IgD-negative memory B cell (primary cell): ENCODE results near the gene CHAMP1. TPM values are rescaled to one million over a fixed set of nuclear protein-coding genes. Genes with fewer than 3 reads are reported as not detected.

Experiments
- H3K27ac Mint-ChIP-seq, 3 donors: one replicate each; pipeline ENCODE4 v1.8.0; 2020 to 2022; ENCODE audit warnings: mild to moderate bottlenecking in 3 of 3, mixed read lengths in 3 of 3, moderate library complexity in 1 of 3
- H3K27me3 Mint-ChIP-seq: one replicate; pipeline ENCODE4 v1.8.0; 2021; ENCODE audit warnings: mixed read lengths
- H3K36me3 Mint-ChIP-seq: one replicate; pipeline ENCODE4 v1.8.0; 2020; ENCODE audit warnings: mild to moderate bottlenecking, mixed read lengths
- H3K4me1 Mint-ChIP-seq, 3 donors: one replicate each; pipeline ENCODE4 v1.8.0; 2020 to 2022; ENCODE audit warnings: mixed read lengths in 3 of 3, mild to moderate bottlenecking in 1 of 3
- H3K4me3 Mint-ChIP-seq, 4 donors: one replicate each; pipeline ENCODE4 v1.8.0; 2020 to 2022; ENCODE audit warnings: mild to moderate bottlenecking in 4 of 4, mixed read lengths in 4 of 4, moderate library complexity in 3 of 4
- H3K9me3 Mint-ChIP-seq, 3 donors: one replicate each; pipeline ENCODE4 v1.8.0; 2020 to 2021; ENCODE audit warnings: mixed read lengths in 3 of 3, mild to moderate bottlenecking in 1 of 3
- polyA plus RNA-seq: library from polyadenylated mRNA; unstranded; fragments of 300-500 nt; fragmentation: Illumina TruSeq; gene quantifications from one replicate; pipeline ENCODE4 v1.2.3, GENCODE V29; 2021

Gene CHAMP1, protein sequence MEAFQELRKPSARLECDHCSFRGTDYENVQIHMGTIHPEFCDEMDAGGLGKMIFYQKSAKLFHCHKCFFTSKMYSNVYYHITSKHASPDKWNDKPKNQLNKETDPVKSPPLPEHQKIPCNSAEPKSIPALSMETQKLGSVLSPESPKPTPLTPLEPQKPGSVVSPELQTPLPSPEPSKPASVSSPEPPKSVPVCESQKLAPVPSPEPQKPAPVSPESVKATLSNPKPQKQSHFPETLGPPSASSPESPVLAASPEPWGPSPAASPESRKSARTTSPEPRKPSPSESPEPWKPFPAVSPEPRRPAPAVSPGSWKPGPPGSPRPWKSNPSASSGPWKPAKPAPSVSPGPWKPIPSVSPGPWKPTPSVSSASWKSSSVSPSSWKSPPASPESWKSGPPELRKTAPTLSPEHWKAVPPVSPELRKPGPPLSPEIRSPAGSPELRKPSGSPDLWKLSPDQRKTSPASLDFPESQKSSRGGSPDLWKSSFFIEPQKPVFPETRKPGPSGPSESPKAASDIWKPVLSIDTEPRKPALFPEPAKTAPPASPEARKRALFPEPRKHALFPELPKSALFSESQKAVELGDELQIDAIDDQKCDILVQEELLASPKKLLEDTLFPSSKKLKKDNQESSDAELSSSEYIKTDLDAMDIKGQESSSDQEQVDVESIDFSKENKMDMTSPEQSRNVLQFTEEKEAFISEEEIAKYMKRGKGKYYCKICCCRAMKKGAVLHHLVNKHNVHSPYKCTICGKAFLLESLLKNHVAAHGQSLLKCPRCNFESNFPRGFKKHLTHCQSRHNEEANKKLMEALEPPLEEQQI
- polyA plus RNA-seq = 14.6 TPM

DNA sequence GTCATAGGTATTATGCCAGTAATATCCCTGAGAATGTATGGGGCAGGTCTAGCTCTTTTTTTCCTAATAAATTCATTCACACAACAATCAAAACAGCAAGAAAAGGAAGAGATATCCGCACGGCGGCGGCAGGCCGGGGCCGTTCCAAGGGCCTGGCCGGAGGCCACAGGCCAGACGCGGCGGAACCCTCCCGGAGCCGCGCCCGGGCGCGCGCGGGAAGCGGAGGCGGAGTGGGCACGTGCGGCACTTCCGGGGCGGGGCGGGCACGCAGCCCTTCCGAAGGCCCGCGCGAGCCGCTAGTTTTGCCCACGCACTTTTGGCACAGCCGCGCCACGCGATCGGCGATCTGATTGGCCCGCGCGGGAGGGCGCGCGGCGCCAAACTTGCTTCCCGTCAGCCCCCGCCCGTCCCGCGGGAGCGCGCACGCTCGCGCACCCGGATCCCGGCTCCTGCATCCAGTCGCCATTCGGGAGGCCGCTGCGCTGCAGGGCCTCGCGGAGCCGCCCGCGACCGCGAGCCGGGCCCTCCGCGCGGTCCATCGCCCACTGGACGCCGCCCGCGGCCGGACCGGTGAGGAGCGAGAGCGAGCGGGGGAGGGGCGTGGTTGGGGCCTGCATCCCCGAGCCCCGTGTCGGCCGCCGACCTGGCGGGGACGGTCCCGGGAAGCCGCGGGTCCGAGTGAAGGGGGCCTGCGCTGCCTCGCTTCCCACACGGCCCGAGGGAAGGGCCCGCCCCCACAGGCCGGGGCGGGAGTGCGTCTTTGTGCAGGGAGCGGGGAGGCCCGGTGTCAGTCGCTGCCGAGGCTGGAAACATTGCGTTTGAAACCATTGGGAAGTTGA lies at the start of gene CHAMP1:
TSS of gene CHAMP1 (plus strand) at position 430 of the 839 bp plus-strand sequence. CDS start 9,340 bp downstream, outside the sequence.
- peak within 1 kb of the TSS; percentile 93 to 96 (median 95) for H3K27ac Mint-ChIP-seq
- H3K4me3 Mint-ChIP-seq = peak within 1 kb of the TSS; percentile 82 to 97 (median 94)
- peaks cover 32 to 44% (median 36%) of the 10 kb centered on the region in 3 donors for H3K4me1 Mint-ChIP-seq
- no peaks in the 10 kb centered on the region for H3K27me3 Mint-ChIP-seq
- H3K36me3 Mint-ChIP-seq = peaks cover 3% of the 10 kb centered on the region
- H3K9me3 Mint-ChIP-seq = no peaks in the 10 kb centered on the region

DNA sequence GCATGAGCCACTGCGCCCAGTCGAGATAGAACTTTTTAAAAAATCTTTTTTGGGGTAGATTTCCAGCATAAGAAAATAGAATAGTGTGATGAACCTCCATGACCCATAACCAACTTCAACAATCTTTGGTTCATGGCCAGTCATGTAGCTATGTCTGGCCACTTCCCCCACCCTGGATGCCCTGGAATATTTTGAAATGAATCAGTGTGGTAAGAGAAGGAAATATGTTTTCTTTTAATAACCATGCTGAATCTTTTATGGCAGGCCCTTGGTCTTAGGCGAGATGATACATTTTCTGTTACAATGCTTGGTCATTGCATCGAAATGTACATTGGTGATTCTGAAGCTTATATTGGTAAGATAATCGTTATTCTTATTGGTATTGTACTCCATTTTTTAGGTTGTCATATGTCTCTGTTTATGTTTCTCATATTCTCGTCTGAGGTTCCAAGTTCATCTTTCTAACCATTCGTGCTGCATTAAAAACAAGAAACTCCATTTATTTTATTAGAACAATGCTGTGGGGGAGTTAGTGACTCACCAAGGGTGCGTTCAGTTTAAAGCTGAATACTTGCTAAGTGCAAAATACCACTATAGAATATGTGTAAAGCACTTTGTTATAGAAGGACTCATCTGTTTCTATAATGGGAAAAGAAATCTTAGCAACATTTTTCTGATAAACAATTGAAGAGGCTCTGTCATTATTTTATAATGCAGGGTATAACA lies 49.3 kb upstream of the CHAMP1 start:
- Mint-ChIP-seq H3K36me3 (peaks cover 27% of the 10 kb centered on the region), H3K9me3 (peaks cover 0 to 3% (median 2%) of the 10 kb centered on the region in 3 donors), H3K27ac (no peak overlapping the region), H3K4me1 (peaks cover 24 to 45% (median 41%) of the 10 kb centered on the region in 3 donors), H3K27me3 (no peaks in the 10 kb centered on the region), H3K4me3 (peak overlapping the region in 1 of 4 donors; percentile 32)

DNA sequence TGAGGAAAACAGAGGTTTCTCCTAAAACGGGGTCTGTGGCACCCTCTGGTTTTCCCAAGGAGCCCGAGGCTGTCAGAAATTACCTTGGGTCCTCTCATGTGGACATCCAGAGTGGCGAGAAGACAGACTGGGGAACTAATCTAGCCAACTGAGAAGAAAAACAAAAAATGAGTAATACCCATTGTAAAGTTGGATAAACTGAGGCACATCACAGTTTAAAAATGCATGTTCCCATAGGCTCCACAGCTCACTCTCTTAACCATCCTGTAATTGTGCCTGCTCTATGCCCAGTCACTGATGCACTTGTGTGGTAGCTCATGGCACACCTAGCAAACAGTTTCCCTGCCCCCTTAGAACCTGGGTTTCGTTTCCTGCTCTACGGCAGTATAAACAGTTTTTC lies 48.1 kb upstream of the CHAMP1 start:
- Mint-ChIP-seq H3K27ac (peak overlapping the region in 1 of 3 donors; percentile 31), H3K4me1 (peaks cover 15 to 37% (median 29%) of the 10 kb centered on the region in 3 donors), H3K27me3 (no peaks in the 10 kb centered on the region), H3K36me3 (peaks cover 27% of the 10 kb centered on the region), H3K9me3 (peaks cover 0 to 3% (median 2%) of the 10 kb centered on the region in 3 donors), H3K4me3 (peak overlapping the region in 1 of 4 donors; percentile 65)

DNA sequence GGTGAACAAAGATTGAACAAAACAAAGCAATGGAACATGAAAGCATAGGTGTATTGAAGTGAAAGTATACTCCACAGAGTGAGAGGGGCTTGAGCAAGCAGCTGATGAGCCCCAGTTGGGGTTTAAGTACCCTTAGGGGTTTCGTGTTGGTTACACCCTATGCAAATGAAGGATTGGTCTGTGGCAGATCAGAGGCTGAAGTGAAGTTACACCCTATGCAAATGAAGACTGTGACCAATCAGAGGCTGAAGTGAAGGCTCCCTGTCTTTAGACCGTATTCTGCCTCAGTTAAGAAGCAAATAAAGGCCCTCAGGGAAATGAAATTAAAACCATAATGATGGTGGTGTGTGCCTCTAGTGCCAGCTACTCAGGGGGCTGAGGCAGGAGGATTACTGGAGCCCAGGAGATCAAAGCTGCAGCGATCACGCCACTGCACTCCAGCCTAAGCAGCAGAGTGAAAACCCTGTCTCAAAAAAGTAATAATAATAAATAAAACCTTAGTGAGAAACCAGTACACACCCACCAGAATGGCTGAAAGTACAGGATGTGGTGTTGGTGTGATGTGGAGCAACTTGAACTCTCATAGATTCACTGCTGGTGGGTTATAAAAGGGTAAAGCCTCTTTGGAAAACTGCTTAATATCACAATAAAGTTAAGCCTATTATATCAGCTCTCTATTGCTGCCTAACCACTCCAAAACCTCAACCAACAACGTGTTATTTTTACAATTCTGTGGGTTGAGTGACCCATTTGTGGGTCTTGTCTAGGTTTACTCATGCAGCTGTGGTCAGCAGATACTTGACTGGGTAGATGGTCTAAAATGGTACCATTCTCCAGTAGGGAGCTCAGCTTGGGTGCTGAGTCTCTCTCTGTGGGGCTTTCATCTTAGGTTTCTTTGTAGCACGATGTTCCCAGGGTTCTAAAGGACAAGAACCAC lies 45.7 kb upstream of the CHAMP1 start:
- peak overlapping the region in 2 of 4 donors; percentile 52 to 83 for H3K4me3 Mint-ChIP-seq
- no peaks in the 10 kb centered on the region for H3K27me3 Mint-ChIP-seq
- H3K9me3 Mint-ChIP-seq = peaks cover 0 to 3% (median 2%) of the 10 kb centered on the region in 3 donors
- peak overlapping the region in 2 of 3 donors; percentile 8 to 32 for H3K27ac Mint-ChIP-seq
- H3K4me1 Mint-ChIP-seq = peaks cover 9 to 19% (median 10%) of the 10 kb centered on the region in 3 donors
- H3K36me3 Mint-ChIP-seq = peaks cover 29% of the 10 kb centered on the region

DNA sequence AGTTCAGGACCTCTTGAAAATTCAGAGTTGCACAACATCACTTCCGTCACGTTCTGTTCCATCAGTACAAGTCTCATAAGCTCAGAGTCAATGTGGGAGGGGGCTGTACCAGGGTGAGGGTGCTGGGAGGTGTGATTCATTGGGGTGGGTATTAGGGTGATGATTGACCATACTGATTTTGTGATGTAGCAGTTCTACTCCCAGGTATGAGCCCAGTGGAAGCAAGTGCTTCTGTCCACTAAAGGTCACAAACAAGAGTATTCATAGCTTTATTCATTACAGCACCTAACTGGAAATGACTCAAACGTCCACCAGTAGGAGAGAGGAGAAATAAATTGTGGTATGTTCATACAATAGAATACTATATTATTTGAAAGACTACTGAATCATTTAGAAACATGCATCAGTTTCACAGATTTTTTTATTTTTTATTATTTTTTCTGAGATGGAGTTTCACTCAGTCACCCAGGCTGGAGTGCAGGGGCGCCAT lies 45.0 kb upstream of the CHAMP1 start:
- no peaks in the 10 kb centered on the region for H3K27me3 Mint-ChIP-seq
- H3K36me3 Mint-ChIP-seq = peaks cover 28% of the 10 kb centered on the region

DNA sequence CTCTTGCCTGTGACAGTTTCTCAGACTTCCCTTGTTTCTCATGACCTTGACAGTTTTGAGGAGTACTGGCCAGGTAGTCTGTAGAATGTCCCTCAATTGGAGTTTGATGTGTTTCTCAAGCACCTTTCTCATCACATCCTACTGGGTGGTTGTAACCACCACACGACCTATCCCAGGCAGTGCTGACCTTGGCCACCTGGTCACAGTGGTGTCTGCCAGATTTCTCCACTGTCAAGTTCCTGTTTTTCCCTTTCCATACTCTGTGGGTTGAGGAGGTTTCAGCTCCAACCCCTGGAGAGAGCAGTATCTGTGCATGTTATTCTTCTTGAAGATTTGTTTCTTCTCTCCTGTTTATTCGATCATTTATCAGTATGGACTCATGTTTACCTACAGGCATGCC lies 41.3 kb upstream of the CHAMP1 start:
- Mint-ChIP-seq H3K27me3 (no peaks in the 10 kb centered on the region), H3K9me3 (peaks cover 0 to 3% (median 2%) of the 10 kb centered on the region in 3 donors), H3K4me3 (no peak overlapping the region), H3K27ac (peak overlapping the region in 1 of 3 donors; percentile 65), H3K4me1 (peaks cover 4 to 5% (median 5%) of the 10 kb centered on the region in 3 donors), H3K36me3 (peaks cover 14% of the 10 kb centered on the region)

More for the DNA sequence above, 45.0 kb upstream of the CHAMP1 start:
- Mint-ChIP-seq H3K4me3 (no peak overlapping the region), H3K27ac (peak overlapping the region in 2 of 3 donors; percentile 8 to 63), H3K4me1 (peaks cover 6 to 16% (median 7%) of the 10 kb centered on the region in 3 donors), H3K9me3 (peaks cover 0 to 3% (median 2%) of the 10 kb centered on the region in 3 donors)

DNA sequence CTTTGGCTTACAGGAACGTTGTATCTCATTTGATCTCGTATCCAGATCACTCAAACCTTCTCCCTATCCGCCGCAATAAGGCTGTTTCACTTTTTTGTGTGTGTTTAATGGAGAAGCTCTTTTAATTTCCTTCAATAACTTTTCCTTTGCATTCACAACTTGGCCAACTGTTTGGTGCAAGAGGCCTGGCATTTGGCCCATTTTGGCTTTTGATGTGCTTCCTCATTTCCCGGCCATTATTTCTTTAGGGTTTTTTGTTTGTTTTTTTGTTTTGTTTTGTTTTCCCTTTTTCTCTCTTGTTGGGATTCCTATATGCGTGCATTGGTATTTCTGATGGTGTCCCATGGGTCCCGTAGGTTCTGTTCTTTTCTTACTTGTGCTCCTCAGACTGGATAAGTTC lies 39.0 kb upstream of the CHAMP1 start:
- H3K9me3 Mint-ChIP-seq = no peaks in the 10 kb centered on the region
- peaks cover 7 to 10% (median 9%) of the 10 kb centered on the region in 3 donors for H3K4me1 Mint-ChIP-seq
- H3K27ac Mint-ChIP-seq = peak overlapping the region in 2 of 3 donors; percentile 52 to 83
- H3K4me3 Mint-ChIP-seq = no peak overlapping the region
- peaks cover 9% of the 10 kb centered on the region for H3K36me3 Mint-ChIP-seq
- H3K27me3 Mint-ChIP-seq = no peaks in the 10 kb centered on the region

DNA sequence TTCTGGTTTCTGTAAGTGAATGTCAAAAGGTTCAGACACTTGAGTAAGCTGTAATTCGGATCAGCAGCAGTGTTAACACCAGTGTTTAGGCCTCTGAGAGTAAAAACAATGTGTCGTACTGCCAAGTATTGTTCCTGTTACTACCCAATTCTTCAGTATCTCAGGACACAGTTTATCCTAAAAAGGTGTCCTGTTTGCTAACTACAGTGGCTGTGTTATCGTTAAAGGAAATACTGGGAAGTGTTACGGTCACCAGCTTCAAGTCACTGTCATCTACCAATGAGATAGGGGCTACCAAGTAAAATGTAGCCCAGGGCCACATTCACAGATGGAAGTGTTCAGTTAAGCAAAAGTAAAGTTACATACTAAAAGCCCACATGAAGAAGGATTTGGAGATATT lies 35.2 kb upstream of the CHAMP1 start:
- peak overlapping the region in 1 of 3 donors; percentile 97 for H3K27ac Mint-ChIP-seq
- H3K27me3 Mint-ChIP-seq = no peaks in the 10 kb centered on the region
- peaks cover 18 to 25% (median 21%) of the 10 kb centered on the region in 3 donors for H3K4me1 Mint-ChIP-seq
- peak overlapping the region in 1 of 4 donors; percentile 92 for H3K4me3 Mint-ChIP-seq
- H3K36me3 Mint-ChIP-seq = peaks cover 6% of the 10 kb centered on the region
- no peaks in the 10 kb centered on the region for H3K9me3 Mint-ChIP-seq

DNA sequence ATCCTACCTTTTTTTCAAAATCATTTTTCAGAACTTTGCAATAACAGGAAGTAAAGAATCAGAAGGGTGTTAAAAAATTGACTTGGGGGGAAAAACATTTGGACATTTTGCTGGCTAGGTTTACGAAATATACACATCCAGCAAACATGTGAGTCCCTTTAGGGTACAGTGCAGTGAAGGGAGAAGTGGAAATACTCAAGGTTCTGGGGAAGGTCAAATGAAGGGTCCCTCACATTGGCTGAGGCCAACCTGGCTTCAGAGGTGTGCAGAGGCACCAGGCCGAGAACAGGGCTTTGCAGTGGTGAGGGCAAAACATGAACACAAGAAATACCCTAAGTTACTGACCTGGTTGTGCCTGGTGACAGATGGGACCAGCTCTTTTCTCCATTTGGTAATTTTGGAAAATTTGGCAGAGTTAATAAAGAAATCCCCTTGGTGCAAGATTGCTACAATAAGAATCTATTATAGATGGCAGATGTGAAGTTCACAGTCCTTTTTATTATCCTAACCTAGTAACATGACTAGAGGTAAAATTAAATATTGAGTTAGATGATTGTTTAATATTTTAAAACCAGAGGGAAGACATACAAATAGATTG lies 34.4 kb upstream of the CHAMP1 start:
- Mint-ChIP-seq H3K36me3 (peaks cover 3% of the 10 kb centered on the region), H3K27me3 (no peaks in the 10 kb centered on the region), H3K27ac (peak overlapping the region; percentile 97 to 98 (median 97)), H3K4me1 (peaks cover 20 to 25% (median 23%) of the 10 kb centered on the region in 3 donors), H3K9me3 (no peaks in the 10 kb centered on the region), H3K4me3 (peak overlapping the region; percentile 49 to 95 (median 94))

DNA sequence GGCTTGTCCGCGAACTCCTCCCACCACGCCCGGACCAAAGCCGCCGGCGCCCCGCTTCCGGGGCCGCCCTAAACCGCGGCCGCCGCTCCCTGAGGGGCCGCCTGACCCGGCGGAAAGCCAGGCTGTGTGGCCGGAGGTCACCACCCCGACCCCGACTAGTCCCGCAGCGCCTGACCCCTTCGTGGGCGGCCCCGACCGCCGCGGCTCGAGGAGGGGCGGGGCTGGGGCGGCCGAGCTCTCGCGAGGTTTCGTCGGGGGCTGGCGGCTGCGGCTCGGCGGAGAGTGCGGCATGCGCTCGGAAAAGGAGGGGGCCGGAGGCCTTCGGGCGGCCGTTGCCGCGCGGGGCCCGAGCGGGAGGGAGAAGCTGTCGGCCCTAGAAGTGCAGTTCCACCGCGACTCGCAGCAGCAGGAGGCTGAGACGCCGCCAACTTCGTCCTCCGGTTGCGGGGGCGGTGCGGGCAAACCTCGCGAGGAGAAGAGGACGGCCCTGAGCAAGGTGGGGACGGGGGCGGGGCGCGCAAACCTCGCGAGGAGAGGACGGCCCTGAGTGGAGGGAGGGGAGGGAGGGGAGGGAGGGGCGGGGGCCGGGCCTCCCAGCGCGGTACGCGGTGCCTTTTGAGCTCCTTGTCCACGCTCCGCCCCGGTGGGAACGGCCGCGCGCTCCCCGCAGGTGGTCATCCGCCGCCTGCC lies 32.8 kb upstream of the CHAMP1 start, which contains the start of gene UPF3A:
TSS of gene UPF3A (plus strand) at position 251 of the 690 bp plus-strand sequence. CDS start at position 290, 39 bp downstream.
- Mint-ChIP-seq H3K27ac (peak within 1 kb of the TSS; percentile 97 to 98 (median 97)), H3K4me3 (peak within 1 kb of the TSS; percentile 91 to 96 (median 94)), H3K9me3 (no peaks in the 10 kb centered on the region), H3K4me1 (peaks cover 23 to 25% (median 25%) of the 10 kb centered on the region in 3 donors), H3K27me3 (no peaks in the 10 kb centered on the region), H3K36me3 (peaks cover 8% of the 10 kb centered on the region)

DNA sequence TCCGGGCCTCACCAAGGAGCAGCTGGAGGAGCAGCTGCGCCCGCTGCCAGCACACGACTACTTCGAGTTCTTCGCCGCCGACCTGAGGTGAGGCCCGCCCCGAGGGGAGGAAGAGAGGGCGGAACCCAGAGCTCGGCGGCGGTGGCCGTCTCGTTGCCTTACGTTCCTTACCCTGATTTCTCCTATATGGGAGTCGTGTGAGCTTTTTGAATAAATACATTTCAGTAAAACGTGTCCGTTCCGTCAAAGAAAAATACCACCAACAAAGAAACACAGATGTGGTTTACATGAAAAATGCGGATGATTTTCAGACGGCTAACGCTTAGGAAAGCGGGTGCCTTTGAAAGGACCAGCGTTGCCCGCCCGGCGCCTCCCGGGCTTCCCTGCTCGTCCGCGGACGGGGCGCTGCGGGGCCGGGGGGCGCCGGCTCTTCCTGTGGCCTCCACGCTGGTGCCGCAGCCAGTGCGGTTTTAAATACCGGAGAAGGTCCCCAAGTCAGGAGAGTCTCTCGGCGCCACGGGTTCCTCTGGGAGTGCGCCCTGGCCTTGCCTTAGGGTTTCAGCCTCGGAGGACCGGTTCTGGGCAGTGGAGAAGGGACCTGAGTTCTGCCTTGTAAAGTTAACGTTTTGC lies 32.1 kb upstream of the CHAMP1 start:
- peak overlapping the region; percentile 92 to 97 (median 95) for H3K27ac Mint-ChIP-seq
- no peaks in the 10 kb centered on the region for H3K27me3 Mint-ChIP-seq
- no peaks in the 10 kb centered on the region for H3K9me3 Mint-ChIP-seq
- H3K4me1 Mint-ChIP-seq = peaks cover 23 to 25% (median 25%) of the 10 kb centered on the region in 3 donors
- peaks cover 15% of the 10 kb centered on the region for H3K36me3 Mint-ChIP-seq
- H3K4me3 Mint-ChIP-seq = peak overlapping the region; percentile 91 to 96 (median 94)
